ENCODE measurements around the gene PSKH1.
A peak's percentile ranks its signal among the peaks of the same experiment; 100 is the strongest.

DNA sequence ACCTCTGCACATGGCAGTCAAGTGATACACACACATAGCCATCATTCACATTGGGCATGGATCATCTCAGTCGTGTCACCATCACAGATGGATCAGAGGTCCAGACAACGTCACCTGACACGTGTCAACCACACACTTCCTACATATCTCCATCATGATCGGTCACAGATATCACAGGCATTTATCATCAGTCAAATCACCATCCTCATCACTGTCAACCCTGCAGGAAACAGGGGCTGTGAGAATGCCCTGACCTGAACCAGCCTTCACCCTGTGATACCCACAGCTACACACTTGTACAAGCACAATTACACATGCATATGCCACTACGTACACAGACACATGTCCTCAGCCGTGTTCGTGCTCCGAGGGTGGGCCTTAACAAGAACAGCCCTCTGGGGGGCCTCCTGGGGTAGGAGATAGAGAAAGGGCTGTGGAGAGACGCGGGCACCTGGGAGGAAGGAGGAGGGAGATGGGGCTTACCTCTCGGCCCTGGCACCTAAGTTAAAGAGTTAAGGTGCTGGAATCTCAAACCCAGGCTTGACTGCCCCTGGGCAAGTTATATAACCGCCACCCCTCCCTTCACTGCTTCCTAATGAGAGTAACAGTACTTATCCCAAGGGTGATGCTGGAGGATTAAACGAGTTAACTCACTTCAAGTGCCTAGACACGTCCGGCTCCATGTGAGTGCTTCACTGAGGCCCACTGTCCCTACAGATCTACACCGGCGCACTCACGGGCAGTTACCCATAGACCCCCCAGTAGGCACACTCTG is 74.3 kb downstream of the PSKH1 start:
- TF ChIP-seq EZH2 (IDR thresholded peaks at IDR 0.05; ENCODE audit: low read length), result no peak
- TF ChIP-seq, protein P1, sequence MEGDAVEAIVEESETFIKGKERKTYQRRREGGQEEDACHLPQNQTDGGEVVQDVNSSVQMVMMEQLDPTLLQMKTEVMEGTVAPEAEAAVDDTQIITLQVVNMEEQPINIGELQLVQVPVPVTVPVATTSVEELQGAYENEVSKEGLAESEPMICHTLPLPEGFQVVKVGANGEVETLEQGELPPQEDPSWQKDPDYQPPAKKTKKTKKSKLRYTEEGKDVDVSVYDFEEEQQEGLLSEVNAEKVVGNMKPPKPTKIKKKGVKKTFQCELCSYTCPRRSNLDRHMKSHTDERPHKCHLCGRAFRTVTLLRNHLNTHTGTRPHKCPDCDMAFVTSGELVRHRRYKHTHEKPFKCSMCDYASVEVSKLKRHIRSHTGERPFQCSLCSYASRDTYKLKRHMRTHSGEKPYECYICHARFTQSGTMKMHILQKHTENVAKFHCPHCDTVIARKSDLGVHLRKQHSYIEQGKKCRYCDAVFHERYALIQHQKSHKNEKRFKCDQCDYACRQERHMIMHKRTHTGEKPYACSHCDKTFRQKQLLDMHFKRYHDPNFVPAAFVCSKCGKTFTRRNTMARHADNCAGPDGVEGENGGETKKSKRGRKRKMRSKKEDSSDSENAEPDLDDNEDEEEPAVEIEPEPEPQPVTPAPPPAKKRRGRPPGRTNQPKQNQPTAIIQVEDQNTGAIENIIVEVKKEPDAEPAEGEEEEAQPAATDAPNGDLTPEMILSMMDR (optimal IDR thresholded peaks at IDR 0.05 in 1 of 3, IDR thresholded peaks at IDR 0.05 in 1 of 3, conservative IDR thresholded peaks at IDR 0.05 in 1 of 3; ENCODE audit: extremely low read depth in 1 of 3, insufficient read depth in 2 of 3, low read length in 3 of 3), result peak in 1 of 3 experiments; percentile 2

All from keratinocyte (primary cell).